Dedifferentiated amniotic fluid mesenchymal stem cell (primary cell): ENCODE data around the gene KLHL10.

Experiments used
- DNase-seq: peaks from one replicate; pipeline ENCODE4 v3.0.0-alpha.2; 2016; ENCODE audit errors: extremely low spot score

Gene KLHL10

GRCh38 chr17:41895617-41896016, 58.0 kb downstream of the KLHL10 start:
- DNase-seq: no peak

GRCh38 chr17:41896726-41897125, 59.1 kb downstream of the KLHL10 start:
- DNase-seq: no peak
